Choroid plexus epithelial cell (primary cell): ENCODE data around the gene CLTC.
"Not testable (repeated sequence)": the region's sequence is repeated elsewhere in the genome, so short reads cannot be mapped to it uniquely, and the experiment has no call there.

Experiments used
- DNase-seq: peaks from one replicate; pipeline ENCODE4 v3.0.0-alpha.2; 2010; ENCODE audit warnings: low read depth
- H3K4me3 ChIP-seq: 2 replicates; pipeline ENCODE4 v1.5.1; 2011; ENCODE audit warnings: low read depth, mild to moderate bottlenecking, control low read depth, low read length, moderate library complexity
- CTCF ChIP-seq: conservative IDR thresholded peaks from 2 replicates; pipeline ENCODE4 v1.5.1; 2011; ENCODE audit warnings: low read depth, mild to moderate bottlenecking, control low read depth, inconsistent platforms, low read length, moderate library complexity

CLTC gene

GRCh38 chr17:59619298-59620063, at the start of gene CLTC:
CLTC (plus strand) TSS chr17:59619895; CDS start chr17:59620132, 237 bp downstream.
- DNase-seq = peak; percentile 99
- TF ChIP-seq CTCF = no peak
- peak within 1 kb of the TSS; percentile 90 for H3K4me3 ChIP-seq

- peak; percentile 31 for DNase-seq
- TF ChIP-seq CTCF = no peak
- H3K4me3 ChIP-seq = no peak overlapping the region
These were observed 47.3 kb upstream of the CLTC start for GRCh38 chr17:59572301-59572924.

GRCh38 chr17:59584168-59584567, 35.5 kb upstream of the CLTC start:
- not testable (repeated sequence) for DNase-seq, H3K4me3 ChIP-seq

GRCh38 chr17:59600169-59600568, 19.5 kb upstream of the CLTC start:
- H3K4me3 ChIP-seq = no peak overlapping the region
- TF ChIP-seq CTCF = no peak
- no peak for DNase-seq

GRCh38 chr17:59601130-59601529, 18.6 kb upstream of the CLTC start:
- no peak for TF ChIP-seq CTCF
- no peak for DNase-seq
- H3K4me3 ChIP-seq = no peak overlapping the region

GRCh38 chr17:59607061-59607460, 12.6 kb upstream of the CLTC start:
- no peak overlapping the region for H3K4me3 ChIP-seq
- TF ChIP-seq CTCF = no peak
- no peak for DNase-seq

- DNase-seq = peak; percentile 25
- H3K4me3 ChIP-seq = no peak overlapping the region
- TF ChIP-seq CTCF = peak; percentile 38
These were observed 11.8 kb upstream of the CLTC start for GRCh38 chr17:59607817-59608403.
